H1 (cell line): ENCODE data around the gene POLR1G. TPM values are rescaled to one million over a fixed set of nuclear protein-coding genes. Genes with fewer than 3 reads are reported as not detected.

Experiments used
- CTCF ChIA-PET: fragments of 300-600 bp; sonication (Branson Sonifier 250); formaldehyde crosslinking; loops from one replicate; lab custom pipeline; 2021; ENCODE audit not compliant: partially characterized antibody; lab: Charles Lee
- POLR2A ChIA-PET: fragments of 300-600 bp; sonication (Branson Sonifier 250); formaldehyde crosslinking; loops from one replicate; lab custom pipeline; 2021; ENCODE audit warnings: inconsistent platforms; ENCODE audit not compliant: partially characterized antibody; lab: Charles Lee
- DNase-seq, 2 experiments: peaks; one replicate each; pipeline versions ENCODE4 v3.0.0 to v3.0.0-alpha.2; 2010 to 2022; ENCODE audit warnings: low spot score in 2 of 2, low read depth in 1 of 2, mixed read lengths in 1 of 2
- FAIRE-seq: peaks from 2 replicates; lab custom pipeline; 2011; peaks lifted over from hg19 to GRCh38; lab: Jason Lieb, UNC
- H2AFZ ChIP-seq: 2 replicates; pipeline ENCODE4 v1.8.1; 2012; ENCODE audit warnings: low read length, inconsistent platforms
- H2AK5ac ChIP-seq: 2 replicates; pipeline ENCODE4 v1.6.1; 2013; ENCODE audit warnings: low read depth, low read length
- H2BK120ac ChIP-seq: replicated peaks from 2 replicates; pipeline ENCODE3; 2013; ENCODE audit warnings: low read depth, low read length, inconsistent platforms
- H2BK12ac ChIP-seq: 2 replicates; pipeline ENCODE4 v1.6.1; 2013; ENCODE audit warnings: low read depth, low read length
- H2BK15ac ChIP-seq: 2 replicates; pipeline ENCODE4 v1.6.1; 2013; ENCODE audit warnings: low read length
- H2BK20ac ChIP-seq: 2 replicates; pipeline ENCODE4 v1.6.1; 2013; ENCODE audit warnings: low read length
- H2BK5ac ChIP-seq: 2 replicates; pipeline ENCODE4 v1.6.1; 2013; ENCODE audit warnings: low read depth, low read length
- H3K14ac ChIP-seq: 2 replicates; pipeline ENCODE4 v1.6.1; 2013; ENCODE audit warnings: inconsistent platforms; ENCODE audit not compliant: insufficient read length
- H3K18ac ChIP-seq: 2 replicates; pipeline ENCODE4 v1.6.1; 2013; ENCODE audit warnings: low read length; ENCODE audit errors: extremely low read depth
- H3K23ac ChIP-seq: 2 replicates; pipeline ENCODE4 v1.6.1; 2013; ENCODE audit warnings: inconsistent platforms; ENCODE audit not compliant: insufficient read length
- H3K23me2 ChIP-seq: 2 replicates; pipeline ENCODE4 v1.6.1; 2013; ENCODE audit warnings: low read depth, low read length
- H3K27ac ChIP-seq: 2 replicates; pipeline ENCODE4 v1.6.1; 2011; ENCODE audit warnings: low read depth, low read length, inconsistent platforms
- H3K27me3 ChIP-seq, 4 experiments: replicated peaks in 1 of 4; 1 replicate in 1 of 4; 2 replicates in 3 of 4; pipeline versions ENCODE4 v1.6.1 to v1.8.1; 2011 to 2013; ENCODE audit warnings: low read length in 3 of 4, mild to moderate bottlenecking in 3 of 4, inconsistent platforms in 2 of 4, mixed read lengths in 2 of 4, moderate library complexity in 1 of 4; ENCODE audit not compliant: control insufficient read depth in 3 of 4, insufficient read depth in 3 of 4; ENCODE audit errors: extremely low read depth in 1 of 4
- H3K36me3 ChIP-seq, 4 experiments: 2 replicates each; pipeline versions ENCODE4 v1.6.1 to v1.8.1; 2011 to 2013; ENCODE audit warnings: mild to moderate bottlenecking in 4 of 4, low read length in 3 of 4, moderate library complexity in 2 of 4, control low read depth in 1 of 4, inconsistent platforms in 1 of 4; ENCODE audit not compliant: insufficient read depth in 4 of 4, control insufficient read depth in 2 of 4
- H3K4ac ChIP-seq: replicated peaks from 2 replicates; pipeline ENCODE3; 2013; ENCODE audit warnings: low read length, low read depth, mixed read lengths, inconsistent platforms; ENCODE audit not compliant: insufficient read length
- H3K4me1 ChIP-seq, 4 experiments: replicated peaks in 1 of 4; 1 replicate in 1 of 4; 2 replicates in 3 of 4; pipeline versions ENCODE4 v1.6.1 to v1.8.1; 2011 to 2013; ENCODE audit warnings: low read length in 3 of 4, inconsistent platforms in 2 of 4, mixed read lengths in 1 of 4; ENCODE audit not compliant: insufficient read depth in 4 of 4, control insufficient read depth in 3 of 4
- H3K4me2 ChIP-seq, 2 experiments: 2 replicates each; pipeline versions ENCODE4 v1.6.1 to v1.8.1; 2011 to 2013; ENCODE audit warnings: low read depth in 2 of 2, low read length in 2 of 2, control low read depth in 1 of 2, inconsistent platforms in 1 of 2, mild to moderate bottlenecking in 1 of 2; ENCODE audit not compliant: insufficient read depth in 1 of 2
- H3K4me3 ChIP-seq, 4 experiments: fragments of 200-600, 300-600 bp in 1 of 4; sonication (generic), shearing (Covaris generic), sonication (Bioruptor Twin) in 1 of 4; 2 replicates each; pipeline versions ENCODE4 v1.5.1 to v1.8.1; 2011 to 2016; ENCODE audit warnings: low read length in 4 of 4, low read depth in 3 of 4, control low read depth in 2 of 4, inconsistent platforms in 2 of 4, mild to moderate bottlenecking in 2 of 4, mixed read lengths in 1 of 4, moderate library complexity in 1 of 4; ENCODE audit not compliant: insufficient read depth in 2 of 4; ENCODE audit errors: extremely low read depth in 1 of 4
- H3K56ac ChIP-seq: replicated peaks from 2 replicates; pipeline ENCODE3; 2013; ENCODE audit warnings: low read depth, mild to moderate bottlenecking, mixed read lengths, low read length, inconsistent platforms; ENCODE audit not compliant: insufficient read length
- H3K79me1 ChIP-seq: 2 replicates; pipeline ENCODE4 v1.6.1; 2013; ENCODE audit warnings: low read depth, low read length, control low read depth
- H3K79me2 ChIP-seq, 2 experiments: 2 replicates each; pipeline versions ENCODE4 v1.6.1 to v1.8.1; 2012 to 2013; ENCODE audit warnings: low read length in 2 of 2, mild to moderate bottlenecking in 2 of 2, inconsistent platforms in 1 of 2; ENCODE audit not compliant: insufficient read depth in 2 of 2, control insufficient read depth in 1 of 2
- H3K9ac ChIP-seq, 4 experiments: replicated peaks in 1 of 4; 1 replicate in 1 of 4; 2 replicates in 3 of 4; pipeline versions ENCODE4 v1.6.1 to v1.8.1; 2011 to 2013; ENCODE audit warnings: low read depth in 3 of 4, low read length in 3 of 4, control low read depth in 2 of 4, mild to moderate bottlenecking in 2 of 4, moderate library complexity in 2 of 4, inconsistent platforms in 1 of 4; ENCODE audit errors: extremely low read depth in 1 of 4
- H3K9me3 ChIP-seq, 2 experiments: 2 replicates each; pipeline versions ENCODE4 v1.6.1 to v1.8.1; 2012 to 2013; ENCODE audit warnings: mild to moderate bottlenecking in 2 of 2, moderate library complexity in 2 of 2, control low read depth in 1 of 2, inconsistent platforms in 1 of 2, low read depth in 1 of 2, low read length in 1 of 2, mixed read lengths in 1 of 2; ENCODE audit not compliant: insufficient read depth in 2 of 2
- H4K20me1 ChIP-seq, 2 experiments: replicated peaks in 1 of 2; 2 replicates each; pipeline versions ENCODE3 to v1.8.1; 2011 to 2013; ENCODE audit warnings: inconsistent platforms in 2 of 2, low read length in 2 of 2, mild to moderate bottlenecking in 1 of 2; ENCODE audit not compliant: insufficient read depth in 2 of 2, control insufficient read depth in 1 of 2
- H4K5ac ChIP-seq: 2 replicates; pipeline ENCODE4 v1.6.1; 2013; ENCODE audit warnings: low read length, low read depth, mixed read lengths, inconsistent platforms; ENCODE audit not compliant: insufficient read length
- H4K8ac ChIP-seq: 2 replicates; pipeline ENCODE4 v1.8.0; 2013; ENCODE audit warnings: mild to moderate bottlenecking, moderate library complexity, low read length, inconsistent platforms; ENCODE audit not compliant: insufficient read depth; ENCODE audit errors: extremely low read depth
- H4K91ac ChIP-seq: replicated peaks from 2 replicates; pipeline ENCODE3; 2013; ENCODE audit warnings: low read length, mixed read lengths, inconsistent platforms; ENCODE audit not compliant: insufficient read length
- ATF3 ChIP-seq: IDR thresholded peaks from 2 replicates; pipeline ENCODE4 v1.6.1; 2011; ENCODE audit warnings: low read depth, mild to moderate bottlenecking, low read length; ENCODE audit not compliant: insufficient read depth
- EP300 ChIP-seq, 2 experiments: IDR thresholded peaks; 1 replicate in 1 of 2; 2 replicates in 1 of 2; pipeline ENCODE4 v1.6.1; 2011 to 2012; ENCODE audit warnings: low read depth in 2 of 2, low read length in 2 of 2, mild to moderate bottlenecking in 2 of 2, borderline replicate concordance in 1 of 2, inconsistent platforms in 1 of 2, moderate library complexity in 1 of 2
- GTF2F1 ChIP-seq: IDR thresholded peaks from 2 replicates; pipeline ENCODE4 v1.6.1; 2012; ENCODE audit warnings: low read depth, low read length, improper control_type of control experiment, borderline replicate concordance
- RAD21 ChIP-seq, 2 experiments: IDR thresholded peaks in 1 of 2; conservative IDR thresholded peaks in 1 of 2; 2 replicates each; pipeline ENCODE4 v1.6.1; 2011; ENCODE audit warnings: low read depth in 2 of 2, low read length in 2 of 2, improper control_type of control experiment in 1 of 2, inconsistent platforms in 1 of 2, mild to moderate bottlenecking in 1 of 2, moderate library complexity in 1 of 2
- WGBS, 2 experiments: shearing (Covaris generic) in 1 of 2; methylation state at CpG; one replicate each; pipeline versions ENCODE4 v1.1.6 to v1.1.7; 2013 to 2015; ENCODE audit warnings: low lambda C conversion rate in 2 of 2, mixed read lengths in 2 of 2, inconsistent platforms in 1 of 2, low coverage in 1 of 2, missing lambda C conversion rate in 1 of 2; ENCODE audit not compliant: insufficient replicate concordance in 2 of 2, insufficient coverage in 1 of 2, insufficient read length in 1 of 2; ENCODE audit errors: extremely low coverage in 1 of 2, missing lambda C conversion rate in 1 of 2; 5-methylcytosine and 5-hydroxymethylcytosine counted together
- polyA plus RNA-seq, 7 experiments: library from polyadenylated mRNA; depleted of rRNA in 3 of 7; stranded (reverse) in 5 of 7; unstranded in 2 of 7; fragments of >200 nt in 5 of 7; fragments of 200-250 nt in 2 of 7; gene quantifications; 1 replicate in 5 of 7; 2 replicates in 1 of 7; 4 replicates in 1 of 7; pipeline versions ENCODE4 v1.2.1 to v1.2.3, GENCODE V29; 2011 to 2013; ENCODE audit warnings: missing spikeins in 2 of 7, mixed read lengths in 2 of 7
- total RNA-seq: library from RNA; stranded (reverse); fragmentation: NEBNext Ultra II Directional; extraction: Animal tissue kit (Norgen Biotek cat#: 25700); gene quantifications from 2 replicates; pipeline ENCODE4 v1.2.1, GENCODE V29; 2021

POLR1G gene
- total and polyA plus RNA-seq, 2 of the 8 experiments (the other 6 are each of a cell fraction or from before 2014, with no cell fraction given) = 16.8 to 34.8 TPM

GRCh38 chr19:45418802-45419201, 12.4 kb downstream of the POLR1G start:
- no peak overlapping the region for H4K91ac ChIP-seq
- no peak overlapping the region for H3K56ac ChIP-seq
- no peak overlapping the region for H2BK120ac ChIP-seq
- H3K14ac ChIP-seq = no peak overlapping the region
- no peak overlapping the region for H2AFZ ChIP-seq
- H3K4me2 ChIP-seq = no peak overlapping the region
- H2BK15ac ChIP-seq = no peak overlapping the region
- peaks cover 5% of the 10 kb centered on the region; the same call in 1 of the 2 replicates for H3K23me2 ChIP-seq
- H4K5ac ChIP-seq = no peak overlapping the region
- peaks cover 0 to 8% of the 10 kb centered on the region in 2 experiments for H4K20me1 ChIP-seq
- no peak overlapping the region for H4K8ac ChIP-seq
- no peak overlapping the region for H2BK12ac ChIP-seq
- FAIRE-seq (no peak), DNase-seq (no peak)
- peaks cover 0 to 9% of the 10 kb centered on the region in 2 experiments; a peak in 1 of 4 replicates for H3K79me2 ChIP-seq
- peaks cover 2% of the 10 kb centered on the region; the same call in 1 of the 2 replicates for H3K79me1 ChIP-seq
- 97% methylated on average over 7 of the region's 9 CpGs; no CpG with 5 or more reads in 1 of the 2 experiments for WGBS, 2 experiments
- no peak overlapping the region for H3K4ac ChIP-seq
- H3K27me3 ChIP-seq = no peaks in the 10 kb centered on the region
- ChIA-PET CTCF (no interaction called here), POLR2A (no interaction called here)
- H2BK20ac ChIP-seq = no peak overlapping the region
- no peak overlapping the region for H3K27ac ChIP-seq
- no peak overlapping the region for H3K23ac ChIP-seq
- H3K9me3 ChIP-seq = no peaks in the 10 kb centered on the region
- peaks cover 0 to 8% (median 4%) of the 10 kb centered on the region in 4 experiments; a peak in 5 of 7 replicates for H3K4me1 ChIP-seq
- no peak overlapping the region for H3K18ac ChIP-seq
- H3K9ac ChIP-seq = no peak overlapping the region
- no peak overlapping the region for H3K4me3 ChIP-seq
- no peak overlapping the region for H2AK5ac ChIP-seq
- H3K36me3 ChIP-seq = peaks cover 0 to 15% (median 12%) of the 10 kb centered on the region in 4 experiments; a peak in 5 of 8 replicates
- TF ChIP-seq ATF3 (no peak), RAD21 (IDR thresholded peaks at IDR 0.05 in 1 of 2, conservative IDR thresholded peaks at IDR 0.05 in 1 of 2; ENCODE audit: low read depth in 2 of 2, low read length in 2 of 2) (no peak), EP300 (IDR thresholded peaks at IDR 0.05; ENCODE audit: borderline replicate concordance in 1 of 2, low read depth in 2 of 2, low read length in 2 of 2) (no peak), GTF2F1 (no peak)
- H2BK5ac ChIP-seq = no peak overlapping the region
